DMS 273 (cell line): ENCODE data around the gene CBX7.

Experiments used
- DNase-seq: peaks from one replicate; lab custom pipeline; 2025; ENCODE audit not compliant: unreplicated experiment; lab: John Stamatoyannopoulos, UW

CBX7 gene

DNA sequence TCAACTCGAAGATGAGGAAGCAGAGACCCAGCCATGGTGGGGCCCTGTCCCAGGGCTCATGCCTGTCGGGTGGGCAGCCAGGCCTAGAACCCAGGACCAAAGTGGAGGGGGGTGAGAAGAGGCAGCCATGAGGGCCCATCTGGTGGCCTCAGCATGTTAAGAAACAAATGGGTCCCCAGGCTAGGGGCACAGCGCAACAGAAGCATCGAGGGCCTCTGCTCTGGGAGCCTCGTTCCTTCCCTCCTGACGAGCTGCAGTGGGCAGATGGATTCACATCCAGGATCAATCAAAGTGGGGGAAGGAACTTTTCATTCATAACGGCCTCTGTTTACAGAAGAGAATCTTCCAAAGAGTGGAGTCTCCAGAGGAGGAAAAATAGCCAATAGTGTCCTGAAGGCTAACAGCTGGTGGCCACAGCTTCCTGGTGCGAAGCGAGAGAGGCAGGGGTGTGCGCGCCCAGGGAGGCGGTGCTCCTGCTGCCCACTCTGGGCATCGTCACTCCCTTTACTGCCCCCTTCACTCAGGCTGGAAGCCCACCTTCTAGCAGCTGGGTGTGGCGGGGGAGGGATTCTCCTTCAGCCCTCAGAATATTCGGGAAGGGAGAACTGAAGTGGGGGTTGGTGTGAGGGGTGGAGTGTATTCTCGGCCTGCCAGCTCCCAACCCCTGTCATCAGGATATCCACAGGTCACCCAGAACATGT is 4.3 kb downstream of the CBX7 start:
- DNase-seq: no peak

DNA sequence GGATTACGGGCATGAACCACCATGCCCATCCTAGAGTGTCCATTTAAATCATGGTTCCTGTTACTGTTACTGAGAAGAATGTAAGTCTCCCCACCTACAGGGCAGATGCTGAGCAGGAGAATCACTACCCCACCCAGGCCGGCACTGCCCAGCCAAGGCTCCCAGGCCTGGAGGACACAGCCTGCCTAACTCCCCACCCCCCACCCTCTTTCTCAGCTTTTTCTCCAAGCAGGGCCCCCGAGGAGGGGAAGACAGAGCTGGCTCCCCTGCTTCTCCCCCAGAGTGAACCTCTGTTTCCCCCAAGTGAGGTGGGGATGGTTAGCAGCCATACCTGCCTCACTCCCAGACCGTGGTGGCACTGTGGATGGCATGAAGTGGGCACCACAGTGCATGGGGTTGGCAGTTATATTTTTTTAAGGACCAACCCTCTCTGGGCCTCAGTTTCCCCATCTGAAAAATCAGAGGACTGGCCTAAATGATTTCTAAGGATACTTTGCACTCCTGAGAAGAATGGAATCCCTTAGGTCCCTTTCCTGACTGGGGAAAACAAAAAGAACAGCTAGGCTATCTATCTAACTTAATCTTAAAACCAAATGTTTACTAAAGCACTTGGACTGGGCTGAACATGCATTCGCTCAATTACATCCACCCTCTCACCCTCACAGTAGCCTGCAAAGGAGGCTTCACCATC is 5.0 kb downstream of the CBX7 start:
- no peak for DNase-seq

DNA sequence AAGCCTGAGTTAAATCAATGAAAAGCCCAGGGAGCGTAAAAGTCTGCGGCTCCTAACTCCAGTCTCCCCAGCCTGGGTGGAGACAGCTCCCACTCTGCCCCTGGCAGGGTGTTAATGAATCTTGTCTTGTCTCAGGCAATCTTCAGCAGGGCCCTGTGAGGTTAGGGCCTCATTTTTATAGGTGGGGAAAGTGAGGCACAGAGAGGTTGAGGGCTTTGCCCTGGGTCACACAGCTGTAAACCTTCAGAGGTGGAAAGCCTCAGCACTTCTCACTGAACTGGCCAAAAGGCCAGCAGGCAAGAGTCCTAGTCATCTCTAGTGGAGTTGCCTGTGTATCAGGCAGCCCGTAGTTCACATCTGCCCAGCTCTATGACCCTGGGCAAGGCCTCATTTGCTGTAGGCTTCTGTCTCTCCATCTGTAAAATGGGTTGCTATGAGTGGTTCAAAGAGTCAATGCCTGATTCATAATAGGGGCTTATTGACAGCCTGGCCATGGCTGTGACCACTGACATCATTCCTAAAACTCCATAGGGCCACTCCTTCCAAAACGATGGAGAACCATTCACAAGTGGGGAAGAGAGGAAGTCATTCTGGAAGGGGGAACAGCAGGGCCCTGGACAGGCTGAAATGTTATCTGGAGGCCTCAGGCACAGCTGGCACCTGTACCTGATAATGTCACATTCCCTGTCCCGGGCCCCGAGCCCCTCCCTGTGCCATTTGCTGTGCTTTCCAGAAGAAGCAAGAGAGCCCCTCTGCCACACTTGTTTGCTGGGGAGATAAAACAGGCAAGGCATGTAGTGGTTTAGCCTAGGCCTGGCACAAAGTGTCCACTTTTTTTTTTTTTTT is 6.0 kb downstream of the CBX7 start:
- DNase-seq: no peak

DNA sequence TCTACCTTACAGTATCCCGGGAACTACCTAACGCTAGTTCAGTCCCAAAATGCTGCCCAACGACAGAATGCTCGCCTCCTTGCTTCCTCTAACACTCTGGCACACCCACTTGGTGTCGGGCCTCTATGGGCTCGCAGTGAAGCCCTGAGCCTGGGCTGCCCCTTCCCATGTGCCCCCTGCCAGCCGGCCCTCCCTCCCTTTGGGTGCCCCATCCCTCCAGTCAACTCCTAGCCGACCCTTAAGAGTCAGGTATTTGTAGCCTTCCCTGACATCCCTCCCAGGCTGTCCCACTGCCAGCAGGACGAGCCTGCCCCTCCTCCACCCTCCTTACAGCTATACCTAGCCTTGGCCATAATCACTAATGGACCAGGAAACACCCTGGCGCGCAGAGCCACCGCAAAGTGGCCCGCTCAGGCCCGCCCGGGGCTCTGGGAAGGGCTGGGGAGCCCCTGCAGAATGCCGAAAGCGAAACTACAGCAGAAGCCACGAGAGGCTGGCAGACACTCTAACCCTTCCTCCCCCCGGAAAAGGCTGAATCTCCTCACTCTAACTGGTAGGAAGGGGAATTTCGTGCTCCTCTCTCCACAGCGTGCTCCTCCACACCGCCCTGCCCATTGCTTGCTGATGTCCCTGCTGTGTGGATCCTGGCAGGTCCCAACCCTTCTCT is 8.2 kb downstream of the CBX7 start:
- no peak for DNase-seq

DNA sequence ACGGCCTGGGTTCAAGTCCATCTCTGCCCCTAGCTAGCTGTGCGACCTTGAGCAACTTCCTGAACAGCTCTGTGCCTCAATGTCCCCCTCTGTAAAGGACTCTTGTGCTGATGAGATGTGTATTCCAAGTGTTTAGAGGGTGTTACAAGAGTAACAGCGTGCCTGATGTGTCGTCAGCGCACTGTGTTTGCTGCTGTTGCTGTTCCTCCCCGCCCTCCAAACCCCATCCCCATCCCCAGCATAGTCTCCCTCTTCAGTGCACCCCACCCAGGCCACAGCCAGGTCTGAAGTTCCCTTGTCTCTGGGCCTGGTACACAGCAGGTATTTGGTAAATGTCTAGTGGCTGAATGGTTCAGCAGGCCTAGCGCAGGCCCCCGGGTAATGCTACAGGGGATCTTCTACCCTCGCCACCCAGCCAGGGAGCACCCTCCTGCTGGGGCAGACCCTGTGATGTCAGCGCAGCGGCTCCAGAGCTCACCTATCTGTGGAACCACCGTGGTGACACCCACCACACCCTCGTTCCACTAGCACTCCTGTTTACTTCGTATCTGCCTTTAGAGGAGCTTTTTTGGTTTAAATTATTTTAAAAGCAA is 10.3 kb downstream of the CBX7 start:
- DNase-seq: no peak

DNA sequence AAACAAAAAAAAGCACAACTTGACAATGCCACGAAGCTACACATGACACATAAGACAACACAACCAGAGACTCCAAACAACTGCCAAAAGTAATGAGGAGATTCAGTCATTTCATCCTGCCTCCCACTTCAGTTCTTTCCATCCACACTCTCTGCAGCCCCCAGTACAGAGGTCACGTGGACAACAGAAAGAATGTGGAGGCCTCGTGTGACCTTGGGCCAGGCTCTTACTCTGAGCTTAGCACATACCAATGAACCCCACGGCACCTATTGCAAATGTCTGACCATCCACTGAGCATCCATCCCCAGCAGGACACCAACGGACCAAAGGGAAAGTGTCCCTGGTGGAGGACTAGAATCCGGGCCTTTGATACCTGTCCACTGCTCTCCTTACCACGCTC is 12.5 kb downstream of the CBX7 start:
- DNase-seq: no peak

DNA sequence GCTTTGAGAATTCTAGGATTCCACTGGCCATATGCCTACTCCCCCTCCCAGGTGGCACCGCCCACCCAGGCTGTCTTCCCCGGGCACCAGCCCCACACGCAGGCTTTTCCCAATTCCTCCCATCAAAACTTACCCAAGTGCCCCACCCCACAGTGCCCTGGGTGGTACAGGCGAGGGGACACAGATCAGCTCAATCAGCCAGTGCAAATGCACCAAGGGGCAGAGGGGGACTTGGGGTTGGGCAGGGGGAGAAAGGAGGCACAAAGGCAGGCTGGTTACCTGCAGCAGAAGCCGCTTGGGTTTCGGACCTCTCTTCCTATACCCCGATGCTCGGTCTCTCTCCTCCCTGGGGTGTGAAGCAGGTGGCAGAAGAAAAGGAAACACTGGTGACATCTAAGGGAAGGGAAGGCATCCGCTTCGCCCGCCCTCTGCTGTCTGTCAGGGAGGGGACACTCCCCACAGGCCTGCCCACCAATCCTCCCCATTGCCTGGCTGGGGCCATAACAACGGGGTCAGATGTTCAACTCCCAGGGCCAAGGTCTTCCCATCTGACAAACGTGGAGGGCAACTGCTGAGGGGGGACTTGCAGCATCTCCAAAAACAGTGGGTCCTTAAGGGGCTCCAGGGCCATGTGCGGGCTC is 14.0 kb downstream of the CBX7 start:
- DNase-seq: peak; percentile 18

DNA sequence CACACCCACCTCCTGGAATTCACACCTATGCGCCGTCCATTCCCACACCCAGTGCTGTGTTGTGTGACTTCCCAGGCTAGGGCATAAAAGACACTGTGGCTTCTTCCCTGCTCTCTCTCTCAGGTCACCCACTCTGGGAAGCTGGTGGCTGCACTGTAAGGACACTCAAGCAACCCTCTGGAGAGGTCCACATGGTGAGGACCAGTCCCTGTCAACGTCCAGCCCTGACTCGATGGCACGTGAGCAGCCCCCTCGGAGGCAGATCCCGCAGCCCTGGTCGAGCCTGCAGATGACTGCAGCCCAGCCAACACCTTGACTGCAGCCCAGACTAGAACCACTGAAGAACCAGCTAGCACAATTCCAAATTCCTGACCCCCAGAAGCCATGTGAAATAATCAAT is 16.2 kb downstream of the CBX7 start:
- no peak for DNase-seq

DNA sequence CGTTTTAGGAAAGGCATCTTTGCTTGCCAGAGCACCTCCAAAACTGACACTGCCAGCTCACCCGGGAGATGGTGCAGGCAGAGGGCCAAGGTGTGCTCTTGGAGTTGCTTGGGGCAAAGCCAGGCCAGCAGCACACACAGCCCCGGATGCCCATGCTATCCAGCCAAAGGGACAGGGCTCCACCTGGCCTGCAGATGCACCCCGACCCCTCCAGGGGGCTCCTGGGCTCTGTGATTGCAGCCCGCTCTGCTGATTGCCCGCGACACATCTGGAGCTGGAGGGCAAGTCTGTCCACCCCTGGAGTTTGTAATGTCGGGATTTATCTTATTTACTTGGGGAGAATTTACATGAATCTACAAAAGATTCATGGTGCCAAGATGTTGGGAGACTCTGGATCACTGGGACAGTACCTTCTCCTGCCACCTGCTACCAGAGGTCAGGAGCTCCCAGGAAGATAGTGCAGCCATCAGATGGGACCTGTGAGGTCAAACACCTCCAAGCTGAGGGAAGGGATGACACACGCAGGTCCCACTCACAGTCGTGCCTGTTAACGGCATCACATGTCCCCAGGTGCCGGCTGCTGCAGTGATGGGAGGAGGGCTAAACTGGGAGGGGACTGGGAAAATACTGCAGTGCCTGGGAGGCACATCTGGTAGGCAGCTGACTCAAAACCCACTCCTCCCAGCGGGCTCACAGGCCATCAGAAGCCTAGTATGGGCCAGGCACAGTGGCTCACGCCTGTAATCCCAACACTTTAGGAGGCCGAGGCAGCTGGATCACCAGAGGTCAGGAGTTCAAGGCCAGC is 17.2 kb downstream of the CBX7 start:
- peak; percentile 67 for DNase-seq

DNA sequence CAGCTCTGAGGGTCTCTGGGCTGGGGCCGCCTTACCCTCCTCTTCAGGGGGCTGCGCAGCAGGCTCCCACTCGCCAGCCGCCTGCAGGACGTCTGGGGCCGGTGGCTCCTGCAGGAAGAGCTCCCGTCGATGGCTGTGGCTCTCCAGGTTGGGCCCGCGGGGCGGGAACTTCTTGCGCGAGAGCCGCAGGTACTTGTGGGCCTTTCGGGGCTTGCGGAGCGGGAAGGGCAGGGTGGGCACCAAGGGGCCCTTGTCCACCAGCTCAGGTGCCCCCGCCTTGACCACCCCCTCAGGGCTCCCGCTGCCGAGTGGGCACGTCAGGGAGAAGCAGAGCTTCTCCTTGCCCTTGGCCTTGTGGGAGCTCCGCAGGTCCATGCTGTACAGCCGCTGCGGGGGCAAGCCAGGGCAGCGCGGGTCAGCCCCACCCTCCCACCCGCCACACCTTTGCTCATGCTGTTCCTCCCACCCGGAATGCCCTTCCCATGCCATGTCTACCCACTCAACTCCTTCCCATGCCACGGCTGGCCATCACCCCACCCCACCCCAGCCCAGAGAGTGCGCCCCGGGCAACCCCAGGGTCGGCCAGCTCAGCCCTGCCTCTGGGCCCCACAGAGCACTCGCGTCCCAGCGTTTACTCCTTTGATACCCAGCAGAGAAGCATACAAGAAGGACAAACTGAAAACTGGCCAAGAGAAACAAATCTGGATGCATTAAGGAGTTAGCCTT is 18.0 kb downstream of the CBX7 start:
- DNase-seq: no peak

DNA sequence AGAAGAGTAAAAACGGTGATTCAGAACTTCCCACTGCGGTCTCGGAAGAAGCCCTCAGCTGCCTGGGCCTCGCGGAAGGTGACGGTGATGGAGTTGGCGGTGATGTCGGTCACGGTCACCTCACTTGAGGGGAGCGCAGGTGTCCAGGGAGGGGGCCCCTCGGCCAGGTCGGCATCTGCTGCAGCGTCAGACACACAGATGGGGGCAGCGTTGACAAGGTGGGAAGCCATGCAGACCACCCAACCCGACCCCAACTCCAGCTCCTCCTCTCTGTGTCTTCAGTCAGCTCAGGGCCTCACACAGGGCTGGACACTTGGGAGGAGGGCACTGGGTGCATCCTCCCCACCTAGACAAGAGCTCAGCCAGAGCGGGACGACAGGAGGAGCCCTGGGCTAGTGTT is 18.6 kb downstream of the CBX7 start:
- no peak for DNase-seq

DNA sequence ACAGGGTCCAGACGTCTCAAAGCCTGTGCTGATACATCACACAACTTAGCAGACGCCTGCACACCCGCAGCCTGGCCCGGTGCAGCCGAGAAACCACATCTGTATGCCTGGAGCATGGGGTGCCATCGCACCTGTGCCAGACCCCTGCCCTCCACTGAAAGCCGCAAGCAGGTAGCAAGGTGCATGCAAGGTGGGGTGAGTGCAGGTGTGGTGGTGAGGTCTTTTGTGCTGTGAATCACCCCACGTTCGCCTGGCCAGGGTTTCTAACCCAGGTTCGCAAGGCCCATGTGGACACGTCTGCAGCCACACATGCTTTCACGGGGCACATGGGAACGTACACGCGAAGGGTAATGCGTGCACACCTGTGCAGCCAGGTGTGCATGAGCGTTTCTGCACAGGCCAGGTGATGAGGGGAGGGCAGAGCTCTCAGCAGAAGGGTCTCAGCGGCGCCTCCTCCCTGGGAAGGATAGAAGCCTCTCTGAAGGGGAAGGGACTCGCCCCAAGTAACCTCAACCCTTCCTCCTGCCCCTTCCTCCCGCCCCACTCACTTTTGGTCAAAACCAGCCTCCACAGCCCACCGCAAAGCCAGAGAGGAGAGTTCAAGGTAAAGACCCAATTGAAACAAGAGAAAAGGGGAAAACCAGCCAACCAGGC is 19.5 kb downstream of the CBX7 start:
- no peak for DNase-seq

DNA sequence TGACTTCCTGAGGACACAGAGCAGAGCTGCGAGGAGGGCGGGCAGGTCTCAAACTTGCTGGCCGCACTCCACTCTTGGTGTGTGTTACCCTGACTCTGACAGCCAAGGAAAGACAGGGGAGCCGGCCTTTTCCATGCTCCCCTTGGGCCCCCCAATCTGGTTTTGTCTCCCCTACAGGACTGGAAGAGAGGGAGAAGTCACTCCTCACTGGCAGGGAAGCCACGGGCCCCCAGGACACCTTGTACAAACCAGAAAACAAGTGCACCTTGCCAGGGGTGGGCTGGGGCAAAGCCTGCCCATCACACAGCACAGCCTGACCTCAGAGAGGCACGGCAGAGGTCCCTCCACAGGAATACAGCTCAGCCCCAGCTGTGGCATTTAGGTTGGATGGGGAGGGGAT is 20.2 kb downstream of the CBX7 start:
- no peak for DNase-seq

DNA sequence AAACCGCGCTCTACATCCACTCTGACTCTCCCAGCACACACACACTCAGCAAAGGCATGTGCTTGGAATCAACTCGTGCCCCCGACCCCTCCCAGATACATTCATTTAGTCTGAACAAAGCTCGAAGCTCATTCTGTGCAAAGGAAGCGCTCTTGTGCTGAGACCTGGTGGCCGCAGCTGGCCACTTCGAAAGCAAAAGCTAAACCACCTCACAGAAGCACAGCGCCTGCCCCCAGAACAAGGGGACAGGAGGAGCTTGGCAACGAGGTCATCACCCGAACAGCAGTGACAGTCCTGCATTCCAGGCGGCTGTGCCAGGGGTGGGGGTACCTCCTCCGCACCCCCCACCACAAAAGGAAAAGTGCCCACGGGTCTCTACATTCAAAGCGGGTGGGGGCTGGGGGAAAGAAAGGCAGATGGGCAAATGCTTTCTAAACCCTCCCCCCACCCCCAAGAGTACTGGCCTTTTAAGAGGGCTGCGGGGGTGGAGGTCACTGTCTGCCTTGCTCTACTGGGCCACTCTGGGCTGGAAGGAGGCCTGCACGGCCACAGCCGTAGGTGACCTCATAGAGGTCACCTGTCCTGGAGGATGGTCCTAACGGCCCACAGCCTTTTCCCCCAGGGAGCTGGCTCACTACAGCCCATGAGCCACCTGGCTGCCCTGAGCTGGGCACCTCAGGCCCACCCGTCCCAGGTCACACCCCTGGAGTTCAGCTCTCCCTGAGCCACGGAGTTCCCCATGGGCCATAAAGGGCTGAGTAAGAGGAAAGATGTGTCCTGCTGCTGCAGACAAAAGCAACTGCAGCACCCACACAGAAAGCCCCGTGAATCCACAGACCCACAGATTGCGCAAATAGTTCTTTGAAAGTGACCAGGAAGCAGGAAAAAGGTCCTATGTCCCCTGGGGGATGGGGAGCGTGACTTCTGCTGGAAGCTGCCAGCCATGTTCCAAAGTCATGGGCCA is 21.3 kb downstream of the CBX7 start:
- DNase-seq: no peak

DNA sequence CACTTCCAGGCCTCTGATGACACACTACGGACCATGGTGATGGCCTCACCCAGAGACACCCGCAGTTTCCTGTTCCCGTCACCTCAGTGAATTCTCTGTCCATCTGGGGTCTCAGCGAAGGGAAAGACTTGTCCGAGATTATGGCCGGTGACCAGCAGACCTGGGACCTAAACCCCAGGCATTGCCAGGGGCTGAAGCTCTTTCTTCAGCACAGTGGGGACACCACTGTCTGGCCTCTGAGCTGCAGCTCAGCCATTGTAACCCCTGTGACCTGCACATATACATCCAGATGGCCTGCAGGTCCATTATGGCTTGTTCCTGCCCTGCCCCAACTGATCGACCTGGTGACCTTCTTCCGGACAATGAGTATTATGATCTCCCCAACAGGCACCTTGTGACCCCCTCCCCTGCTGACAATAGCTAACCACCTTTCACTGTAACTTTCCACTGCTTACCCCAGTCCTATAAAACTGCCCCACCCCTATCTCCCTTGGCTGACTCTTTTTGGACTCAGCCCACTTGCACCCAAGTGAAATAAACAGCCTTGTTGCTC is 22.3 kb downstream of the CBX7 start:
- no peak for DNase-seq

DNA sequence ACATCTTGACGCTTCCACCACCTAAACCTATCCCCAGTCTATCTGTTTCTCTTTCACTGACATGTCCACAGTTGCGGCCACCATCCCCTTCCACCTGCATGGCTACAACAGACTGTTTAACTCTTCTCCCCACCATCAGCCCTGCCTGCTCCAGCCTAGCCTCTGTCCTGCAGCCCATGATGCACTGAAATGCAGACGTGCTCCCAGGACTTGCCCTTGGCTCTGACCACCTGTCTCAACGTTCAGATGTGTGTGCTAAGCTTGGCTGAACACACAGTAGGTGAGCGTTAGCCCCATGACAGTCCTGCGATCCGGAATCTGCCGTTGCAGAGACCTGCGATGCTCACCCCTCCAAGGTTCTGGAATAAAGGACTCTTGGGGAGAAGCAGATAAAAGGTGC is 22.7 kb downstream of the CBX7 start:
- no peak for DNase-seq

DNA sequence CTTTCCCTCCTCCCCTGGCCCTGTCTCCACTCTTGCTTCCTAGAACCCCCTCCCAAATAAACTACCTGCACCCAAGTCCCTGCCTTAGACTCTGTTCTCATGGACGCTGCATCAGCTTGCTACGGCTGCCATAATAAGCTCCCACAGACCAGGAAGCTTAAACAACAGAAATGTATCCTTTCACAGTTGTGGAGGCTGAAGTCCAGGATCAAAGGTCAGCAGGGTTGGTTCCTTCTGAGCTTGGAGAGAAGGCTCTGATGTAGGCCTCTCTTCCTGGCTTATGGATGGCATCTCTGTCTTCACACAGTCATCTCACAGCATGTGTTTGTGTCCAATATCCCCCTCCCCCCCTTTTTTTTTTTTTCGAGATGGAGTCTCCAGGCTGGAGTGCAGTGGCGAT is 23.4 kb downstream of the CBX7 start:
- DNase-seq: no peak
